Progenitor cell of endocrine pancreas (in vitro differentiated cells): ENCODE results near the gene FUZ. TPM values are rescaled to one million over a fixed set of nuclear protein-coding genes. Genes with fewer than 3 reads are reported as not detected.

Experiments
- DNase-seq: peaks from one replicate; pipeline ENCODE4 v3.0.0; 2021; ENCODE audit warnings: low spot score; ENCODE audit not compliant: unreplicated experiment
- H3K27ac Mint-ChIP-seq: 2 replicates; pipeline ENCODE4 v1.8.0; 2021; ENCODE audit warnings: mild to moderate bottlenecking, moderate library complexity, mixed read lengths
- H3K27me3 Mint-ChIP-seq: 2 replicates; pipeline ENCODE4 v1.8.0; 2021; ENCODE audit warnings: mixed read lengths
- H3K36me3 Mint-ChIP-seq: 2 replicates; pipeline ENCODE4 v1.8.0; 2022; ENCODE audit warnings: mixed read lengths; ENCODE audit not compliant: insufficient read depth
- H3K4me1 Mint-ChIP-seq: 2 replicates; pipeline ENCODE4 v1.8.0; 2021; ENCODE audit warnings: low read depth, mixed read lengths
- H3K4me3 Mint-ChIP-seq: 2 replicates; pipeline ENCODE4 v1.8.0; 2021; ENCODE audit warnings: low read depth, mild to moderate bottlenecking, moderate library complexity, mixed read lengths
- H3K9me3 Mint-ChIP-seq: 2 replicates; pipeline ENCODE4 v1.8.0; 2021; ENCODE audit warnings: low read depth, mixed read lengths
- total RNA-seq: library from RNA; stranded (reverse); gene quantifications from 2 replicates; pipeline ENCODE4 v1.2.1, GENCODE V29; 2021
- TF ChIP-seq, protein P1 (sequence below): fragments of 200-600 bp; sonication (generic); IDR thresholded peaks from one replicate; pipeline ENCODE4 v1.5.0; 2021; ENCODE audit warnings: antibody characterized with exemption, mild to moderate bottlenecking; ENCODE audit not compliant: unreplicated experiment

FUZ gene
- total RNA-seq, 1 donor from 2014 or later: 40.0 TPM

DNA sequence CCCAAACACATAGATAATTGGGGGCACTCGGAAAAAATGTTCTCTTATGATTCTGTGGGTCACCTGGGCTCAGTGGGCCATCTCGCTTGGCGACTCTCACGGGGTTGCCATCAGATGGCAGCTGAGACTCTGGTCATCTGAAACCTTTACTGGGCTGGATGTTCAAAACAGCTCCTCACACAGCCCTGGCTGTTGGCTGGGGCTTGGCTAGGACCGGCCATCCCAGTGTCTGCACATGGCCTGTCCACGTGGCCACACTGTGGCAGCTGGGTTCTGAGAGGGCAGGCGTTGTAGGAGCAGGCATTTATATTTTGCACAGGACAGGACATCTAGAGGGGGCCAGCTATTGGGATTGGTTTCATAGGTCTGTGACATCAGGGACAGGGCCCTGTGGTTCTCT is 20.5 kb upstream of the FUZ start:
- Mint-ChIP-seq H3K27ac (no peak overlapping the region), H3K36me3 (peaks cover 23% of the 10 kb centered on the region), H3K4me1 (no peaks in the 10 kb centered on the region), H3K27me3 (no peaks in the 10 kb centered on the region), H3K4me3 (no peak overlapping the region), H3K9me3 (no peaks in the 10 kb centered on the region)
- no peak for DNase-seq
- TF ChIP-seq, protein P1, sequence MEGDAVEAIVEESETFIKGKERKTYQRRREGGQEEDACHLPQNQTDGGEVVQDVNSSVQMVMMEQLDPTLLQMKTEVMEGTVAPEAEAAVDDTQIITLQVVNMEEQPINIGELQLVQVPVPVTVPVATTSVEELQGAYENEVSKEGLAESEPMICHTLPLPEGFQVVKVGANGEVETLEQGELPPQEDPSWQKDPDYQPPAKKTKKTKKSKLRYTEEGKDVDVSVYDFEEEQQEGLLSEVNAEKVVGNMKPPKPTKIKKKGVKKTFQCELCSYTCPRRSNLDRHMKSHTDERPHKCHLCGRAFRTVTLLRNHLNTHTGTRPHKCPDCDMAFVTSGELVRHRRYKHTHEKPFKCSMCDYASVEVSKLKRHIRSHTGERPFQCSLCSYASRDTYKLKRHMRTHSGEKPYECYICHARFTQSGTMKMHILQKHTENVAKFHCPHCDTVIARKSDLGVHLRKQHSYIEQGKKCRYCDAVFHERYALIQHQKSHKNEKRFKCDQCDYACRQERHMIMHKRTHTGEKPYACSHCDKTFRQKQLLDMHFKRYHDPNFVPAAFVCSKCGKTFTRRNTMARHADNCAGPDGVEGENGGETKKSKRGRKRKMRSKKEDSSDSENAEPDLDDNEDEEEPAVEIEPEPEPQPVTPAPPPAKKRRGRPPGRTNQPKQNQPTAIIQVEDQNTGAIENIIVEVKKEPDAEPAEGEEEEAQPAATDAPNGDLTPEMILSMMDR: no peak

DNA sequence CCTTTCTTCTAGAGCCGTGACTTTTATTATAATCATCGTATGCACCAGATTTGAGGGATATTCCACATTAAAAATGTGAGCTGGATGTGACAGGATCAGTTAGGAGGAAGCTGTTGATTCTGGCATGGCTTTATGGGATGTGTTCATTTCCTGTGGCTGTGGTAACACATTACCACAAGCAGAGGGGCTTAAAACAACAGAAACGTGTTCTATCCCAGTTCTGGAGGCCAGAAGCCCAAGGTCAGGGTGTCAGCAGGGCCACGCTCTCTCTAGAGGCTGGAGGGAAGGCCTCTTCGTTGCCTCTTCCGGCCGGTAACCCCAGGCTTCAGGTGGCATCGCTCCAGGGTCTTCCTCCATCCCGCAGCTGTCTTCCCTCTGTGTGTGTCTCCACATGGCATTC is 19.5 kb upstream of the FUZ start:
- TF ChIP-seq, protein P1: no peak
- Mint-ChIP-seq H3K9me3 (no peaks in the 10 kb centered on the region), H3K27ac (no peak overlapping the region), H3K36me3 (peaks cover 17% of the 10 kb centered on the region), H3K4me3 (no peak overlapping the region), H3K27me3 (no peaks in the 10 kb centered on the region), H3K4me1 (no peaks in the 10 kb centered on the region)
- no peak for DNase-seq

DNA sequence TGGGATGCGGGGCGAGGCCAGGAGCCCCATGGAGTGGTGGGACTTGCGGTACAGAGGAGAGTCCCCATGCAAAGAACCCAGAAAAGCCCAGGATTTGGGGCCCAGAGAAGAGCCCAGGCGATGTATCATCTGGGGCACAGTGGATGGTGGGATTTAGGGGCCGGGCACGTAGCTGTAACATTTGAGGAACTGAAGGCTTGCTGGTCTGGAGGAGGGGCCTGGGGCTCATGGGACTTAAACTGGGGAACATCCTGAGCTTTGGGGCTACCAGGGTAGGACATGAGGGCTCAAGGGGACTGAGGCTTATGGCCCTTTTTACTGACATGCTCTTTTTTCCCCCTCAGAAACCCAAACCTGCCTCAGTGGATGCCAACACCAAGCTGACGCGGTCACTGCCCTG is 18.5 kb upstream of the FUZ start:
- TF ChIP-seq, protein P1: no peak
- H3K27ac Mint-ChIP-seq: no peak overlapping the region
- no peak overlapping the region for H3K4me3 Mint-ChIP-seq
- H3K27me3 Mint-ChIP-seq: no peaks in the 10 kb centered on the region
- DNase-seq: no peak
- no peaks in the 10 kb centered on the region for H3K9me3 Mint-ChIP-seq
- H3K36me3 Mint-ChIP-seq: peaks cover 10% of the 10 kb centered on the region
- no peaks in the 10 kb centered on the region for H3K4me1 Mint-ChIP-seq

DNA sequence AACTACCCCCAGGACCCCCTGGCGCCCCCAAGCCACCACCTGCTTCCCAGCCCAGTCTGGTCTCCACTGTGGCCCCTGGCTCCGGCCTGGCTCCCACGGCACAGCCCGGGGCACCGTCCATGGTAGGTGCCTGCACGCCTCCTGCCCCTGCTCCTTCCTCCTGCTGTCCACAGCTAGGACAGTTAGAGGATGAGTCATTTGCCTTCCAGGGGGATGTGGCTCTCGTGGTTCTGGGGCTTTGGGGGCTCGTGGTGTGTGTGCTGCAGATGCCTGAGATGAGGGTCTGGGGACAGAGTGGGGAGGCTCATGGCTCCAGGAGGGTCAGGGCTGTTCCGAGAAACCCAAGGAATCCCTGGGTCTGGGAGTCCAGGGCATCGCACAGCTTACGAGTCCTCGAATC is 17.7 kb upstream of the FUZ start:
- no peak overlapping the region for H3K4me3 Mint-ChIP-seq
- H3K27me3 Mint-ChIP-seq: no peaks in the 10 kb centered on the region
- no peaks in the 10 kb centered on the region for H3K9me3 Mint-ChIP-seq
- peaks cover 10% of the 10 kb centered on the region for H3K36me3 Mint-ChIP-seq
- no peak overlapping the region for H3K27ac Mint-ChIP-seq
- TF ChIP-seq, protein P1: no peak
- no peak for DNase-seq
- H3K4me1 Mint-ChIP-seq: no peaks in the 10 kb centered on the region

DNA sequence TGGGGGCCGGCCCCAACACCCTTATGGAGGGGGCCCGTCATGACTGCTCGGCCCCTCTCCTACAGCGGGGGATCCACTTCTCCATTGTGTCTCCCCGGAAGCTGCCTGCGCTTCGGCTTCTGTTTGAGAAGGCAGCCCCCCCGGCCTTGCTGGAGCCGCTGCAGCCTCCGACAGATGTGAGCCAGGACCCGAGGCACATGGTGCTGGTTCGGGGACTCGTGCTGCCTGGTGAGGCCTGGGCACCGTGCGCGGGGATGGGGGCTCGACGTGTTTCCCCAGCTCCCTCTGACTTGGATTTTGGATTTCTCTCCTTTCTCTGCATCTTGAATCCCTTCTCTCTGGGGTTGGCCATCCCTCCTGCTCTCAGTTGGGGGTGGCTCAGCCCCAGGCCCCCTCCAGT is 16.6 kb upstream of the FUZ start:
- H3K27me3 Mint-ChIP-seq: no peaks in the 10 kb centered on the region

More for the DNA sequence above, 16.6 kb upstream of the FUZ start:
- Mint-ChIP-seq H3K4me1 (no peaks in the 10 kb centered on the region), H3K9me3 (no peaks in the 10 kb centered on the region), H3K27ac (no peak overlapping the region), H3K4me3 (no peak overlapping the region), H3K36me3 (peaks cover 8% of the 10 kb centered on the region)
- TF ChIP-seq, protein P1: no peak
- no peak for DNase-seq
